Measurements from ENCODE around the gene PDLIM4.

PDLIM4 gene

DNA sequence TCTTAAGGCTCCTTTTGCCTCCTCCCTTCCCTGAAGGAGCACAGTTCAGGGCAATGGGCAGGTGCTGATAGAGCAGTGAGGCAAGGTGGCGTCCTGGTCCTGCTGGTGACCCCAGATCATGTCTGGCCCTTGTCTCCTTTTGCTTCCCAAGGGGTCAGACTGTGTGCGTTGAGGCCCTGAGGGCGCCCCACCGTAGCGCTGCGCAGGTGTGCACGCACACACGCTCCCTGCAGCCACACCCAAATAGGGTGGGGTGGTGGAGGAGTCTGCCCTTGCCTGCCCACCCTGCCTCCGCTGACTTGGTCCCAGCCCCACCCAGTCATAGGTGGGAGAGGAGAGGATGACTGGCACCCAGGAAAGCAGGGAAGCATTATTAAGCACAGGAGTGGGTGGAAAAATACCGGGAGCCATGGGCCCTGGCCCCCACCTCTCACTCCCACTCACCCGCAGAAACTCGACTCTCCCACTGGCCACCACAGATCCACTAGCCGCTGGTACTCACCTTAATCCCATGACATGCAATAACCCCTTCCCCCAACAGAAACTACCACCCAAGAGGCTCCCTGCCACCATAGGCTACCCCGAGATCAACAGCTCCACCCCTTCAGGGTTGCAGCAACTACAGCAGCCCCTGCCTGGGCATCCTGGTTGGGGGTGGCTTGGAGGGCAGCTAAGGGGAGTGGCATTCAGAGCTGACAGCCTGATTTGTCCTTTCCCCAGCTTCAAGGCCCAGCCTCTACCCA lies 16.7 kb downstream of the PDLIM4 start:
- H3K27ac ChIP-seq = no peak overlapping the region
- no peak for TF ChIP-seq ZFX (IDR thresholded peaks at IDR 0.05; ENCODE audit: borderline replicate concordance)
- TF ChIP-seq, protein P1, sequence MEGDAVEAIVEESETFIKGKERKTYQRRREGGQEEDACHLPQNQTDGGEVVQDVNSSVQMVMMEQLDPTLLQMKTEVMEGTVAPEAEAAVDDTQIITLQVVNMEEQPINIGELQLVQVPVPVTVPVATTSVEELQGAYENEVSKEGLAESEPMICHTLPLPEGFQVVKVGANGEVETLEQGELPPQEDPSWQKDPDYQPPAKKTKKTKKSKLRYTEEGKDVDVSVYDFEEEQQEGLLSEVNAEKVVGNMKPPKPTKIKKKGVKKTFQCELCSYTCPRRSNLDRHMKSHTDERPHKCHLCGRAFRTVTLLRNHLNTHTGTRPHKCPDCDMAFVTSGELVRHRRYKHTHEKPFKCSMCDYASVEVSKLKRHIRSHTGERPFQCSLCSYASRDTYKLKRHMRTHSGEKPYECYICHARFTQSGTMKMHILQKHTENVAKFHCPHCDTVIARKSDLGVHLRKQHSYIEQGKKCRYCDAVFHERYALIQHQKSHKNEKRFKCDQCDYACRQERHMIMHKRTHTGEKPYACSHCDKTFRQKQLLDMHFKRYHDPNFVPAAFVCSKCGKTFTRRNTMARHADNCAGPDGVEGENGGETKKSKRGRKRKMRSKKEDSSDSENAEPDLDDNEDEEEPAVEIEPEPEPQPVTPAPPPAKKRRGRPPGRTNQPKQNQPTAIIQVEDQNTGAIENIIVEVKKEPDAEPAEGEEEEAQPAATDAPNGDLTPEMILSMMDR (IDR thresholded peaks at IDR 0.05) = no peak

DNA sequence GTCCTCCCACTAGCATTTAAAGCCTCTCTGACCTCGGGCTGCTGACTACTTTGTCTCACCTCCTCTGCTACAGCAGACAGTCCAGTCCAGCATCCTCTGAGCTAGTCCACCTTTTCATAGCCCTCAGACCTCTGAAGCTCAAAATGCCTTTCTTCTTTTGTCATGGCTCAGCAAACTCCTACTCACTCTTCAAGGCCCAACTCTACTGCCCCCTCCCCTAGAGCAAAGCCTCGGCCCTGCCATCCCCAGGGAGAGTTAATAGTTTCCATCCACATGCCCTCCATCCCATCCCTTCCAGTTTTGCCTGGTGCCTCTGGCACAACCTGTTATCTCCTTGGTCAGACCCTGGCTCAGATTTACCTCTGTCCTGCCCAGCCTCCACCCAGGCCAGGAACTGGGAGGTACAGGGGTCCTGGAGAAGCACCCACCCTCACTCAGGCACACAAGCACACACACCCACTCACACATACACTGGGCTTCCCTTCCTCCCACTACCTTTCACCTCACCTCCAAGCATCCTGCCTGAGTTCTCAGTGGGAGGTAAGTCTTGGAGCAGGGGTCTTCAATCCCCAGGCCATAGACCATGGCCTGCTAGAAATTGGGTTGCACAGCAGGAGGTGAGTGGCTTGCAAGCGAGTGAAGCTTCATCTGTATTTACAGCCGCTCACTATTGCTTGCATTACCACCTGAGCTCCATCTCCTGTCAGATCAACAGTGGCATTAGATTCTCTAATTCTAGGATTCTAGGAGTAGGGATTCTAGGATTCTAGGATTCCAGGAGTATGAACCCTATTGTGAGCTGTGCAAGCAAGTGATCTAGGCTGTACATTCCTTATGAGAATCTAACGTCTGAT lies 18.1 kb downstream of the PDLIM4 start:
- TF ChIP-seq, protein P1 (IDR thresholded peaks at IDR 0.05) = no peak
- no peak for TF ChIP-seq ZFX (IDR thresholded peaks at IDR 0.05; ENCODE audit: borderline replicate concordance)
- no peak overlapping the region for H3K27ac ChIP-seq

DNA sequence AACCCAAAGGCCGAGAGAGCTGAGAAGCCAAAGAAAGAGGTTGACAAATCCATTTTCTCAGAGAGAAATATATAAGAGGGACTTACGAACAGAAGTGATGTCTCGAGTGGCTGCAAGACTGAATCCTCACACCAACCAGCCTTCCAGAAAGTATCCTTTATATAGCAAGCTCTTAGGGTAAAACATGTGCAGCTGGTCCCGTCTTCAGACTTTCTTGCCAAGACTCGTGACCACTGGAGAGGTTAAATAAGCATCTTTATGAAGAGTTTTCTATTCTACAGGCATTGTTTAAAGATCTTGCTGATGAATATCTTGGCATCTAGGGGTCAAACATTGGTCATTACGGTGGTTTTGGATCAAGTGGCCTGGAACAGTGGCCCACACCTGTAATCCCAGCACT lies 19.8 kb downstream of the PDLIM4 start:
- no peak overlapping the region for H3K27ac ChIP-seq
- TF ChIP-seq, protein P1 (IDR thresholded peaks at IDR 0.05) = no peak
- no peak for TF ChIP-seq ZFX (IDR thresholded peaks at IDR 0.05; ENCODE audit: borderline replicate concordance)

DNA sequence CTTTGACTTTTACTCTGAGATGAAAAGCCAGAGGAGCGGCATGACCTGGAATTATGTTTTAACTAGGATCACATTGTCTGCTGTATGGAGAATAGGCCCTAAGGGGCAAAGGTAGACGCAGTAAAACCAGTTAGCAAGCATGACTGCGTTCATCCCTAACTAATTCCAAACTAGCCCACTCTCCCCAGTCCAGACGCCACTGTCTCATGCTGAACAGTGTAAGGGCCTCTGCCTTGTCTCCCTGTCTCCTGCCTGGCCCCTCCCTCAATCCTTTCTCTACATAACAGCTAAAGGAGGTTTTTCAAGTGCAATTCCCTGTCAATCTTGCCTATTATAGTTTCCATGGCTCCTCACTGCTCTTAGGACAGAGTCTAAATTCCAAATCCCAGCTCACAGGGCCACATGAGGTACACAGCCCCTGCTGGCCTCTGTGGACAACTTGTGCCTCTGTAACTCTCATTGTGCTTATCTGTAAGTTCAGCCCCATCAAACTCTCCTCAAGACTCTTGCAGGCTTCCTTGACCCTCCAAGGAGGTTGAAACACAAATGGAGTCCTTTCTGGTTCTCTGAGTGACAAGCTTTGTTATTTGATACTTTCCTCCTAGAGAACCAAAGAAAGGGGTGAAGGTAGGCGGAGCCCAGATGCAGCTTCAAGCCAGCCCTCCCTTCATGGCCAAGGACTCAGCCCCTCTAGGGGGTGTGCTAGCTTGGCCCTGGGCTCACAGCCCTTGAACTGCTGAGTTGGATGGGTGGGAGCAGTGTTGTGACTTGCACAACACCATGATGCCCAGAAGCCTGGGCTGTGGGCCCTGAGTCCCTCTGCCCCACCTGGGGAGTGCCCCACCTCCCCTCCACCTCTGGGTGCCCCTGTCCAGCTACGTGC lies 20.7 kb downstream of the PDLIM4 start:
- H3K27ac ChIP-seq = no peak overlapping the region
- TF ChIP-seq, protein P1 (IDR thresholded peaks at IDR 0.05) = no peak
- no peak for TF ChIP-seq ZFX (IDR thresholded peaks at IDR 0.05; ENCODE audit: borderline replicate concordance)

DNA sequence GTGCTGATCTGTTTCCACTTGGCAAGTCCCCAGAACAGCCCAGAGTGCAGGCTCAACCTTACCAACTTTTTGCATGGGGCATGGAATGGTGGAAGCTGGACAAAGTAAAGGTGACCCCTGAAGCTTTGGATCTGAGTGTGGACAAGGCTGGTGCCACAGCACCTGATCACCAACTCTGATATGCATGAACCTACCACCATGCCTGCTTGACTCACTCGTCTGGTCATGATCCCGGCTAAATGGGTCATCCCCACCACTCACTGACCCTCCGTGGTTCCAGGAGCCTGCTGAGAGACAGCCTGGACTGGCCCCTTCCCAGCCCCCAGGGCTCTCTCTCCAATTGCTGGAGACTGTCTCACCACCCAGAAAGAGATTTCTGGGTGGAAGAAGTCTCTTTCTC lies 22.3 kb downstream of the PDLIM4 start:
- TF ChIP-seq, protein P1 (IDR thresholded peaks at IDR 0.05) = no peak
- TF ChIP-seq ZFX (IDR thresholded peaks at IDR 0.05; ENCODE audit: borderline replicate concordance) = no peak
- no peak overlapping the region for H3K27ac ChIP-seq

DNA sequence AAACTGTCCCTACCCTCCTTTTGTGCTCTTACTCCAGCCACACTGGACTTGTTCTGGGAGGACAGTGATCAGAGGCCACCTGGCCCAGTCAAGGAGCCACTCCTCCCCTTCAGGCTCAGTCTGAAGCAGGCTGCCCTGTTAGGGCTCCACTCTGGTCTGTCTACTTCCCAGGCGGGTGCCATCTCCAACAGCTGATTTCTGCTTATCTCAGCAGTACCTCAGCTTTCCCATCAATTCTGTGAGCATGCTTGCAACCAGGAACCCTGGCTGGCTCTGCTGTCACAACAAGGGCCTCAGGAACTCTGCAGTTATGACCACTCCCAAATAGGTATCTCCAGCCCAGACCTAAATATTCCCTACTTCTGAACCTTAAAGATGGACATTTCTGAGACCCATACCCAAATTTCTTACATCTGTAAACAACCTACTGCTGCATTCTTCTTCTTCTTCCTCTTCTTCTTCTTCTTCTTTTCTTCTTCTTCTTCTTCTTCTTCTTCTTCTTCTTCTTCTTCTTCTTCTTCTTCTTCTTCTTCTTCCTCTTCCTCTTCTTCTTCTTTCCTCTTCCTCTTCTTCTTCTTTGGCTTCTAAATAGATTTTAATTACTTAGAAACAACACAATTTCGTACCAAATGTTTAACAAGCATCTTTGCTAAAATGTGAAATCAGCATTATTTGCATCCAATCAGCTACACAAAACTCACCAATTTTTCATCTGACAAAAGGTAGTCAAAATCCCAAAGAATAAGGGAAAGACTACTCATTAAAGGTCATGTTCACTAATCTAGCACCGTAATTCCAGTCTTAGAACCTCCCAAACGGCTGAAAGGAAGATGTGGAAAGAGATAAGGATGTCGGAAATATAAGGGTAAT lies 23.1 kb downstream of the PDLIM4 start:
- no peak overlapping the region for H3K27ac ChIP-seq
- no peak for TF ChIP-seq ZFX (IDR thresholded peaks at IDR 0.05; ENCODE audit: borderline replicate concordance)
- TF ChIP-seq, protein P1 (IDR thresholded peaks at IDR 0.05) = no peak

Measured in 22Rv1 (cell line).